ENCODE data around the gene MRTFA. TPM values are rescaled to one million over a fixed set of nuclear protein-coding genes. Genes with fewer than 3 reads are reported as not detected.
A peak's percentile ranks its signal among the peaks of the same experiment; 100 is the strongest.

MRTFA gene
- total RNA-seq, 1 experiment from 2014 or later = 52.7 TPM

DNA sequence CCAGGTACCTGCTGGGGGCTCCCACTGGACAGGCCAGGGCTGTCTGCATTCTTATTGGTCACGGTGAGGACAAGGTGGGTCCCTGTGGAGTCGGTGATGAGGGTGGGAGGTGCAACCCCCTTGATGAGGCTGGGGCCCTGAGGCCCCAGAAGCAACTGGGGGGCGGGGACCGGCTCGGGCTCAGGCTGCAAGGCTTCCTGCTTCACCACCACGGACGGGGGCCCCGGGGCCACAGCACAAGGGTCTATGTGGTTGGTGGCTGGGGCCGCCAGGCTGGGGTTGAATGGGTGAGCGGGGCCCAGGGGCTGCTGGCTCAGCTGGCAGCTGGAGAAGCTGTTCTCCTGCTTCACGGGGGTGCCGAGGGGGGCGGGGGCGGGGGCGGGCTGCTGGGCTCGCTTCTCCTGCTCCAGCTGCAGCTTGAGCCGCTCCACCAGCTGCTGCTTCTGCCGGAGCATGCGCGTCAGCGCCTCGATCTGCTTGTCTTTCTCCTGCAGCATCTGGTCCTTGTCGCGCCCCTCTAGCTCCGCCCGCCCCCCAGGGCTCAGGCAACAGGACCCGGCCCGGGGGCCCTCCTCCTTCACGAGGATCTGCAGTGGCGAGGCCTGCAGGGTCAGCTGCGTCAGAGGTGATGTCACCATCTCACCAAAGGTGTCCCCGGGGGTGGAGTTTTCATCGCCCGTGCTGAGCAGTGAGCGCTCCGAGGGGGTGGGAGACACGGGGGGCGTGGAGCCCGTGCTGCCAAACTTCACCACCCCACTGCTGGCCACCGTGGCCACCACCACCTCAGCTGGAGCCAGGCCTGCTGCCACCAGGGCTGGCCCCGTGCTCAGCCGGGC lies 217.9 kb downstream of the MRTFA start:
- POLR2A ChIA-PET = interaction anchor here (0.6 to 1.2 kb wide), 2 partner anchors 14 to 34 kb away, joined by 3 to 7 read pairs; no protein-coding TSS in a partner anchor
- intact Hi-C loops (cut with micrococcal nuclease) = no loop called here
- CTCF ChIA-PET = no interaction called here
- Mint-ChIP-seq H3K4me3 (ENCODE audit: unreplicated experiment) (no peak overlapping the region), H3K4me1 (ENCODE audit: insufficient read depth, unreplicated experiment) (peaks cover 28% of the 10 kb centered on the region), H3K27me3 (ENCODE audit: insufficient read depth, unreplicated experiment) (no peaks in the 10 kb centered on the region), H3K9me3 (ENCODE audit: unreplicated experiment) (no peaks in the 10 kb centered on the region), H3K36me3 (ENCODE audit: insufficient read depth, unreplicated experiment) (peaks cover 74% of the 10 kb centered on the region), H3K27ac (ENCODE audit: low read depth, unreplicated experiment) (no peak overlapping the region)
- DNase-seq (ENCODE audit: unreplicated experiment) = no peak
- TF ChIP-seq, protein P1, sequence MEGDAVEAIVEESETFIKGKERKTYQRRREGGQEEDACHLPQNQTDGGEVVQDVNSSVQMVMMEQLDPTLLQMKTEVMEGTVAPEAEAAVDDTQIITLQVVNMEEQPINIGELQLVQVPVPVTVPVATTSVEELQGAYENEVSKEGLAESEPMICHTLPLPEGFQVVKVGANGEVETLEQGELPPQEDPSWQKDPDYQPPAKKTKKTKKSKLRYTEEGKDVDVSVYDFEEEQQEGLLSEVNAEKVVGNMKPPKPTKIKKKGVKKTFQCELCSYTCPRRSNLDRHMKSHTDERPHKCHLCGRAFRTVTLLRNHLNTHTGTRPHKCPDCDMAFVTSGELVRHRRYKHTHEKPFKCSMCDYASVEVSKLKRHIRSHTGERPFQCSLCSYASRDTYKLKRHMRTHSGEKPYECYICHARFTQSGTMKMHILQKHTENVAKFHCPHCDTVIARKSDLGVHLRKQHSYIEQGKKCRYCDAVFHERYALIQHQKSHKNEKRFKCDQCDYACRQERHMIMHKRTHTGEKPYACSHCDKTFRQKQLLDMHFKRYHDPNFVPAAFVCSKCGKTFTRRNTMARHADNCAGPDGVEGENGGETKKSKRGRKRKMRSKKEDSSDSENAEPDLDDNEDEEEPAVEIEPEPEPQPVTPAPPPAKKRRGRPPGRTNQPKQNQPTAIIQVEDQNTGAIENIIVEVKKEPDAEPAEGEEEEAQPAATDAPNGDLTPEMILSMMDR (IDR thresholded peaks at IDR 0.05; ENCODE audit: unreplicated experiment) = no peak
- TSS peak; percentile 40 for BruUV-seq (replicated peaks)

DNA sequence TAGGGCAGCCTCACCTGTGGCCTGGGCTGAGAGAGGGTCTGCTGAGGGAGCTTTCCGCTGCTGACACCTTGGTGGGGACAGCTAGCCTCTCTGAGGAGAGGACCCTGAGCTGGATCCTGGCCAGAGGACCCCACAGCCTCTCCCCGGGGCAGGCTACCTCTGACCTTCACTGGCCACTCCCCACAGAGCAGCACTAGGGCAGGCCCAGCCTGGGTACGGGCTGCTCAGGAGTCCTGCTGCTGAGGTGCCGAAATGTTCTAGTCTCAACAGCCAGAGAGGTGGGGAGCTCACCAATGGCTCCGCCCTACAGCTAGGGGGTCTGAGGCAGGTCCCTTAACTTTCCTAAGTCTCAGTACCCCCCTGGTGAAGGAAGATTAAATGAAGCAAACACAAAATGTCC lies 218.6 kb downstream of the MRTFA start:
- H3K4me3 Mint-ChIP-seq (ENCODE audit: unreplicated experiment) = no peak overlapping the region
- no peak for DNase-seq (ENCODE audit: unreplicated experiment)
- H3K27ac Mint-ChIP-seq (ENCODE audit: low read depth, unreplicated experiment) = no peak overlapping the region
- H3K36me3 Mint-ChIP-seq (ENCODE audit: insufficient read depth, unreplicated experiment) = peaks cover 72% of the 10 kb centered on the region
- intact Hi-C loops (cut with micrococcal nuclease) = no loop called here
- BruUV-seq (replicated peaks) = no TSS peak
- TF ChIP-seq, protein P1 (IDR thresholded peaks at IDR 0.05; ENCODE audit: unreplicated experiment) = no peak
- peaks cover 28% of the 10 kb centered on the region for H3K4me1 Mint-ChIP-seq (ENCODE audit: insufficient read depth, unreplicated experiment)
- CTCF ChIA-PET = interaction anchor here (0.6 kb wide), 1 partner anchor 26 kb away, joined by 4 read pairs; no protein-coding TSS in a partner anchor
- H3K27me3 Mint-ChIP-seq (ENCODE audit: insufficient read depth, unreplicated experiment) = no peaks in the 10 kb centered on the region
- H3K9me3 Mint-ChIP-seq (ENCODE audit: unreplicated experiment) = no peaks in the 10 kb centered on the region
- POLR2A ChIA-PET = no interaction called here

DNA sequence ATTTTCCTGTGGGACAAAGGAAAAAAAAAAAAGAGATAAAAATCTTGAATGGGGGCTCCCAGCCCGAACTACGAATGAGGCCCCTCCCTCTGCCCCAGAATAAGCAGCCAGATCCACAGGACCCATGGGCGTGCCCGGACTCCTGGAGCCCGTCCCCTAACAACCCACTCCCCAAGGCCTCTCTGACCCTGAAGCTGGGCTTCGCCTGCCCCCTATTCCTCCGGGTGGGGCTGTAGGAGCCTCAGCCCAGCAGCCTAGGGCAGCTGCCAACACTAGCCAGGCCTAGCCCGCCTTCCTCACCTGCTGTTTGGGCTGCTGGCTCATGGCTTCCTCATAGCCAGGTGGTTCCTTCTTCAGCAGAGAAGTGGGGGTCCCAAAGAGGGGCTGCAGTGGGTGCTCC lies 219.5 kb downstream of the MRTFA start:
- TF ChIP-seq, protein P1 (IDR thresholded peaks at IDR 0.05; ENCODE audit: unreplicated experiment) = no peak
- no TSS peak for BruUV-seq (replicated peaks)
- H3K4me1 Mint-ChIP-seq (ENCODE audit: insufficient read depth, unreplicated experiment) = peaks cover 23% of the 10 kb centered on the region
- no peaks in the 10 kb centered on the region for H3K9me3 Mint-ChIP-seq (ENCODE audit: unreplicated experiment)
- CTCF ChIA-PET = interaction anchor here (0.5 to 0.7 kb wide), 3 partner anchors 11 to 328 kb away, joined by 3 read pairs; no protein-coding TSS in a partner anchor
- no peak for DNase-seq (ENCODE audit: unreplicated experiment)
- no peaks in the 10 kb centered on the region for H3K27me3 Mint-ChIP-seq (ENCODE audit: insufficient read depth, unreplicated experiment)
- H3K36me3 Mint-ChIP-seq (ENCODE audit: insufficient read depth, unreplicated experiment) = peaks cover 74% of the 10 kb centered on the region
- intact Hi-C loops (cut with micrococcal nuclease) = no loop called here
- POLR2A ChIA-PET = interaction anchor here (1.8 kb wide), 1 partner anchor 8 kb away, joined by 6 read pairs; no protein-coding TSS in a partner anchor
- no peak overlapping the region for H3K27ac Mint-ChIP-seq (ENCODE audit: low read depth, unreplicated experiment)
- no peak overlapping the region for H3K4me3 Mint-ChIP-seq (ENCODE audit: unreplicated experiment)

DNA sequence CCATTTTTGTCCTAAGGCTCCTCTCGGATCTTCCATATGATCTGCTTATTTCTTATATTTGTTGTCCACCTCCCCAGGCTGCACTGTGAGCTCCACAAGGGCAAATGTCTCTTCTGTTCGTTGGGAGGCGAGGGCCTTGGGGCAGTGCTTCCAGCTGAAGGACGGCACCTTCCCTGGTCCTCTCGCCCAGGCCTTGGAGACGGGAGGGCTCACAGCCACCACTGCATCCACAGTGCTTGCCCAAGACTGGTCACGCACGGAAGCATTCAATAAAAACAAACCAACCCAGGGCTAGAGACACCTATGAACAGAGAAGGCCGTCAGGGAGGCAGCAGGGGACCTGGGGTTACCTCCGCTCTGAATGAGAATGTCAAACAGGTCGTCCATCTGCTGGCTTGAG lies 219.9 kb downstream of the MRTFA start:
- peaks cover 23% of the 10 kb centered on the region for H3K4me1 Mint-ChIP-seq (ENCODE audit: insufficient read depth, unreplicated experiment)
- DNase-seq (ENCODE audit: unreplicated experiment) = no peak
- ChIA-PET CTCF (interaction anchor here (0.7 kb wide), 1 partner anchor 294 kb away, joined by 3 read pairs; no protein-coding TSS in a partner anchor), POLR2A (interaction anchor here (1.0 to 1.8 kb wide), 2 partner anchors 9 to 15 kb away, joined by 3 to 6 read pairs; no protein-coding TSS in a partner anchor)
- intact Hi-C loops (cut with micrococcal nuclease) = no loop called here
- TF ChIP-seq, protein P1 (IDR thresholded peaks at IDR 0.05; ENCODE audit: unreplicated experiment) = no peak
- peaks cover 74% of the 10 kb centered on the region for H3K36me3 Mint-ChIP-seq (ENCODE audit: insufficient read depth, unreplicated experiment)
- no TSS peak for BruUV-seq (replicated peaks)
- H3K27ac Mint-ChIP-seq (ENCODE audit: low read depth, unreplicated experiment) = no peak overlapping the region
- no peaks in the 10 kb centered on the region for H3K9me3 Mint-ChIP-seq (ENCODE audit: unreplicated experiment)
- no peaks in the 10 kb centered on the region for H3K27me3 Mint-ChIP-seq (ENCODE audit: insufficient read depth, unreplicated experiment)
- H3K4me3 Mint-ChIP-seq (ENCODE audit: unreplicated experiment) = no peak overlapping the region
